Superior temporal gyrus (tissue), 1 donor: ENCODE results near the gene SELENBP1.
A peak's percentile ranks its signal among the peaks of the same experiment; 100 is the strongest.
"Not testable (repeated sequence)": the region's sequence is repeated elsewhere in the genome, so short reads cannot be mapped to it uniquely, and the experiment has no call there.

Experiments
- DNase-seq: peaks from one replicate; pipeline ENCODE4 v3.0.0-alpha.2; 2016; ENCODE audit errors: extremely low spot score

The SELENBP1 gene

GRCh38 chr1:151372058-151372934 is at the start of gene SELENBP1:
Gene SELENBP1 (minus strand): TSS chr1:151372705. CDS start chr1:151372641, 64 bp downstream.
- DNase-seq, result peak; percentile 45

- DNase-seq, result no peak
These were observed 47.3 kb upstream of the SELENBP1 start for GRCh38 chr1:151419819-151420218.

GRCh38 chr1:151418081-151418480 is 45.6 kb upstream of the SELENBP1 start:
- peak; percentile 19 for DNase-seq

GRCh38 chr1:151416231-151416630 is 43.7 kb upstream of the SELENBP1 start:
- DNase-seq, result no peak

- DNase-seq, result no peak
These were observed 39.4 kb upstream of the SELENBP1 start for GRCh38 chr1:151411884-151412283.

GRCh38 chr1:151408891-151409290 is 36.4 kb upstream of the SELENBP1 start:
- no peak for DNase-seq

GRCh38 chr1:151407304-151407703 is 34.8 kb upstream of the SELENBP1 start:
- DNase-seq, result no peak

GRCh38 chr1:151406176-151406575 is 33.7 kb upstream of the SELENBP1 start:
- DNase-seq, result peak; percentile 47

GRCh38 chr1:151405187-151405951 is 32.9 kb upstream of the SELENBP1 start:
- DNase-seq, result no peak

GRCh38 chr1:151403612-151404011 is 31.1 kb upstream of the SELENBP1 start:
- DNase-seq, result no peak

- DNase-seq, result no peak
These were observed 30.3 kb upstream of the SELENBP1 start for GRCh38 chr1:151402764-151403163.

- no peak for DNase-seq
These were observed 29.4 kb upstream of the SELENBP1 start for GRCh38 chr1:151401860-151402259.

- DNase-seq, result no peak
These were observed 28.8 kb upstream of the SELENBP1 start for GRCh38 chr1:151401125-151401788.

GRCh38 chr1:151399324-151400171 is 27.0 kb upstream of the SELENBP1 start, which contains the start of gene PSMB4:
Gene PSMB4 (plus strand): TSS chr1:151399573. CDS start chr1:151399588, 15 bp downstream.
- peak; percentile 99 for DNase-seq

- not testable (repeated sequence) for DNase-seq
These were observed 23.8 kb upstream of the SELENBP1 start for GRCh38 chr1:151396265-151396664.

GRCh38 chr1:151393583-151393982 is 21.1 kb upstream of the SELENBP1 start:
- DNase-seq, result no peak

GRCh38 chr1:151391079-151391563 is 18.6 kb upstream of the SELENBP1 start:
- DNase-seq, result no peak

- DNase-seq, result not testable (repeated sequence)
These were observed 17.9 kb upstream of the SELENBP1 start for GRCh38 chr1:151390221-151391078.

- DNase-seq, result no peak
These were observed 13.5 kb upstream of the SELENBP1 start for GRCh38 chr1:151386002-151386401.

GRCh38 chr1:151384584-151384983 is 12.1 kb upstream of the SELENBP1 start:
- no peak for DNase-seq
